Right lobe of liver (tissue), 4 donors: ENCODE data around the gene ITGA7.

Experiments
- CTCF ChIP-seq, 4 donors: fragments of 200-600 bp in 3 of 4; fragments of 450-650 bp in 1 of 4; IDR thresholded peaks; one replicate each; pipeline versions ENCODE4 v1.5.1 to v1.8.0; 2016 to 2022; ENCODE audit warnings: antibody characterized with exemption in 4 of 4, mild to moderate bottlenecking in 2 of 4
- POLR2A ChIP-seq: fragments of 450-650 bp; IDR thresholded peaks from one replicate; pipeline ENCODE4 v1.6.1; 2017; ENCODE audit warnings: antibody characterized with exemption, mild to moderate bottlenecking
- donor health status: DM: no; HTN: no; CAD: no.
- donor health status: DM: no; HTN: no; CAD: no.
- donor health status: DM: no; HTN: yes; CAD: no.

DNA sequence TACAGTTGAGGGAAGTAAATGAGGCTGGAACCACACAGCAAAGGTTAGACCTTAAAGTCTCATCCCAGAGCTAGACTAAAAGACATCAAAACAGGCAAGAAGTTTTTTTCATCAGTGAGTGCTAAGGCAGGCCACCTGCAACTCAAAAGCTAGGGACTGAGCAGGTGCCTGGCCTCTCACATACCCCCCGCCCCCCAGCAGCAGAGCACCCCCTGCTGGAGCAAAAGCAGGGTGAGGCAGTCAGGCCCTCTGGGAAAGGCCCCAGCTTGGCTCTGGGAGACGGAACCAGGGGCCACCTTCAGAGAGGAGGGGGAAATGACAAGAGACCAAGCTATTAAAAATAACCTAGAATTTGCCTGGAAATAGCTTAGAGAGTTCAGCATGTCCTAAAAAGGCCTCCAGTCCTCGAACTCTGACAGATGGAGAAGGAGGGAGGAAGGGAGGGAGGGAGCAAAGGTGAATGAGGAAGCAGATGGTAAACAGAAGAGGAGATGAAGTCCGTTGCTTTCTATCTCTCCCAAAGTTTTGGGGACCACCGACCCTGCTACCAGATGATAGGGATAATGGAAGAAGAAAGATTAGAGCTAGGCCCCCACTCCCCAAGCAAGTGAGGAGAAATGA lies 1.8 kb downstream of the ITGA7 start:
- peak in 3 of 4 donors; percentile 17 to 43 (median 31) for TF ChIP-seq CTCF (IDR thresholded peaks at IDR 0.05)
- TF ChIP-seq POLR2A: no peak
